Suprapubic skin (tissue), 3 donors: ENCODE results near the gene AUTS2.

Experiments used
- CTCF ChIP-seq, 2 donors: fragments of 200-600 bp in 1 of 2; fragments of 450-650 bp in 1 of 2; sonication (generic) in 1 of 2; IDR thresholded peaks; one replicate each; pipeline ENCODE4 v1.5.1; 2016 to 2019; ENCODE audit warnings: antibody characterized with exemption in 2 of 2, mild to moderate bottlenecking in 1 of 2, moderate library complexity in 1 of 2
- POLR2A ChIP-seq, 2 donors: fragments of 450-650 bp; IDR thresholded peaks; one replicate each; pipeline ENCODE4 v1.6.1; 2017; ENCODE audit warnings: antibody characterized with exemption in 2 of 2, mild to moderate bottlenecking in 2 of 2, moderate library complexity in 2 of 2

- TF ChIP-seq CTCF (IDR thresholded peaks at IDR 0.05): no peak
- TF ChIP-seq POLR2A (IDR thresholded peaks at IDR 0.05): no peak
Measured at GRCh38 chr7:70571403-70571934, 973.2 kb downstream of the AUTS2 start.
